Adrenal gland (tissue), 12 donors: ENCODE measurements around the gene ATP5PD. TPM values are rescaled to one million over a fixed set of nuclear protein-coding genes. Genes with fewer than 3 reads are reported as not detected.

Experiments
- DNase-seq, 7 donors: peaks; one replicate each; pipeline ENCODE4 v3.0.0-alpha.2; 2019 to 2020
- H3K27ac ChIP-seq, 5 donors: fragments of 200-600 bp; sonication (generic) in 4 of 5; 1 replicate in 3 of 5; 2 replicates in 2 of 5; pipeline versions ENCODE4 v1.5.1 to v1.8.0; 2016 to 2020; ENCODE audit warnings: mild to moderate bottlenecking in 1 of 5
- H3K27me3 ChIP-seq: fragments of 200-600 bp; 2 replicates; pipeline ENCODE4 v1.8.0; 2021
- H3K36me3 ChIP-seq, 2 donors: fragments of 200-600 bp; replicated peaks in 1 of 2; 1 replicate in 1 of 2; 2 replicates in 1 of 2; pipeline versions ENCODE4 v1.5.1 to v1.8.0; 2018 to 2022
- H3K4me1 ChIP-seq, 2 donors: fragments of 200-600 bp; replicated peaks in 1 of 2; 1 replicate in 1 of 2; 2 replicates in 1 of 2; pipeline versions ENCODE4 v1.5.1 to v1.8.0; 2018 to 2021
- H3K4me3 ChIP-seq, 4 donors: fragments of 200-600 bp; sonication (generic) in 3 of 4; one replicate each; pipeline ENCODE4 v1.5.1; 2016 to 2018
- H3K9me3 ChIP-seq, 3 donors: fragments of 200-600 bp; sonication (generic) in 1 of 3; replicated peaks in 1 of 3; 1 replicate in 2 of 3; 2 replicates in 1 of 3; pipeline versions ENCODE4 v1.5.1 to v1.8.0; 2016 to 2021
- POLR2A ChIP-seq, 2 donors: fragments of 450-650 bp; IDR thresholded peaks; one replicate each; pipeline ENCODE4 v1.6.1; 2017; ENCODE audit warnings: antibody characterized with exemption in 2 of 2, mild to moderate bottlenecking in 2 of 2, moderate library complexity in 1 of 2
- WGBS, 4 donors: extraction: QIAGEN DNeasy Blood & Tissue Kit in 2 of 4; methylation state at CpG; one replicate each; pipeline versions ENCODE4 v1.1.5 to v1.1.7; 2013 to 2017; 5-methylcytosine and 5-hydroxymethylcytosine counted together
- intact Hi-C, 2 donors: fragments of 100-400 bp; cut with DNase I; formaldehyde crosslinking; loops; one replicate each; pipeline versions ENCODE4 v1.14.1 to v1.15.0; 2022 to 2023
- polyA plus RNA-seq, 3 donors: library from polyadenylated mRNA; stranded (reverse); fragments of 200-250 nt in 2 of 3; fragments of 350-450 nt in 1 of 3; fragmentation: Illumina TruSeq in 1 of 3; extraction: RNeasy Lipid Tissue Mini Kit (QIAGEN cat#74804) in 1 of 3; gene quantifications; one replicate each; pipeline ENCODE4 v1.2.3, GENCODE V29; 2013 to 2014
- total RNA-seq, 9 donors: library from RNA; depleted of rRNA in 4 of 9; stranded (reverse); fragments of >200 nt in 4 of 9; fragments of 120-200 nt in 1 of 9; fragmentation: NEBNext Ultra II Directional in 1 of 9; extraction: Animal tissue kit (Norgen Biotek cat#: 25700) in 1 of 9; gene quantifications; one replicate each; pipeline versions ENCODE4 v1.1.0 to v1.2.4, GENCODE V29; 2013 to 2023
- TF ChIP-seq, protein P1 (sequence below), 6 experiments: fragments of 450-650 bp in 4 of 6; fragments of 200-600 bp in 2 of 6; sonication (generic) in 1 of 6; IDR thresholded peaks; 1 replicate in 5 of 6; 2 replicates in 1 of 6; pipeline versions ENCODE4 v1.5.1 to v1.8.0; 2016 to 2021; ENCODE audit warnings: antibody characterized with exemption in 6 of 6, mild to moderate bottlenecking in 2 of 6, moderate library complexity in 1 of 6
- donor health status: healthy with polysubstance abuse.
- donor health status: Bipolar disorder and iron deficiency.
- donor health status: DM: yes; HTN: yes; CAD: no.
- donor health status: DM: no; HTN: no; CAD: no.
- donor health status: DM: no; HTN: no; CAD: no.
- donor health status: DM: yes; HTN: yes; CAD: no.

The ATP5PD gene
- total and polyA plus RNA-seq, 12 donors: 215 to 826 (median 308) TPM

DNA sequence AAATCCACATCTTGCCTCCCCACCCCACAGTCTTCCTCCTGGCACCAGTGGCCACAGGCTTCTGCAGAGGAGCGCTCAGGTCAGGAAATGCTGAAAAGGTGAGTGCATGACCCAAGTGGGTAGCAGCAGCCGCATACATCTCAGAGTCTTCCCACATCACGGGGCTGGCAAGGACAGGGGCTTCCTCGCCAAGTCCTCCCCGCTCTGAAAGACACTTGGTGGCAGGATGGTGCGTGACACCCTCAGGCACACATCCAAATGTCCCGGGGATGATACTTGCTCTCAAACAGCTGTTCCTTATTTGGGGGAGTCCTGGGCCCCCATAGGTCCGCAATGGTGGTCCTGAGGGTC, 32.2 kb upstream of the ATP5PD start:
- no peak overlapping the region for H3K27ac ChIP-seq
- peaks cover 14 to 30% of the 10 kb centered on the region in 2 donors for H3K4me1 ChIP-seq
- H3K4me3 ChIP-seq: no peak overlapping the region
- intact Hi-C loops: no loop called here
- DNase-seq: no peak
- no peaks in the 10 kb centered on the region for H3K36me3 ChIP-seq
- H3K27me3 ChIP-seq: no peaks in the 10 kb centered on the region
- TF ChIP-seq, protein P1, sequence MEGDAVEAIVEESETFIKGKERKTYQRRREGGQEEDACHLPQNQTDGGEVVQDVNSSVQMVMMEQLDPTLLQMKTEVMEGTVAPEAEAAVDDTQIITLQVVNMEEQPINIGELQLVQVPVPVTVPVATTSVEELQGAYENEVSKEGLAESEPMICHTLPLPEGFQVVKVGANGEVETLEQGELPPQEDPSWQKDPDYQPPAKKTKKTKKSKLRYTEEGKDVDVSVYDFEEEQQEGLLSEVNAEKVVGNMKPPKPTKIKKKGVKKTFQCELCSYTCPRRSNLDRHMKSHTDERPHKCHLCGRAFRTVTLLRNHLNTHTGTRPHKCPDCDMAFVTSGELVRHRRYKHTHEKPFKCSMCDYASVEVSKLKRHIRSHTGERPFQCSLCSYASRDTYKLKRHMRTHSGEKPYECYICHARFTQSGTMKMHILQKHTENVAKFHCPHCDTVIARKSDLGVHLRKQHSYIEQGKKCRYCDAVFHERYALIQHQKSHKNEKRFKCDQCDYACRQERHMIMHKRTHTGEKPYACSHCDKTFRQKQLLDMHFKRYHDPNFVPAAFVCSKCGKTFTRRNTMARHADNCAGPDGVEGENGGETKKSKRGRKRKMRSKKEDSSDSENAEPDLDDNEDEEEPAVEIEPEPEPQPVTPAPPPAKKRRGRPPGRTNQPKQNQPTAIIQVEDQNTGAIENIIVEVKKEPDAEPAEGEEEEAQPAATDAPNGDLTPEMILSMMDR (IDR thresholded peaks at IDR 0.05): no peak
- no peak for TF ChIP-seq POLR2A (IDR thresholded peaks at IDR 0.05)
- 49 to 65% (median 57%) methylated on average over 7 to 8 of the region's 8 CpGs for WGBS, 4 donors
- H3K9me3 ChIP-seq: no peaks in the 10 kb centered on the region

DNA sequence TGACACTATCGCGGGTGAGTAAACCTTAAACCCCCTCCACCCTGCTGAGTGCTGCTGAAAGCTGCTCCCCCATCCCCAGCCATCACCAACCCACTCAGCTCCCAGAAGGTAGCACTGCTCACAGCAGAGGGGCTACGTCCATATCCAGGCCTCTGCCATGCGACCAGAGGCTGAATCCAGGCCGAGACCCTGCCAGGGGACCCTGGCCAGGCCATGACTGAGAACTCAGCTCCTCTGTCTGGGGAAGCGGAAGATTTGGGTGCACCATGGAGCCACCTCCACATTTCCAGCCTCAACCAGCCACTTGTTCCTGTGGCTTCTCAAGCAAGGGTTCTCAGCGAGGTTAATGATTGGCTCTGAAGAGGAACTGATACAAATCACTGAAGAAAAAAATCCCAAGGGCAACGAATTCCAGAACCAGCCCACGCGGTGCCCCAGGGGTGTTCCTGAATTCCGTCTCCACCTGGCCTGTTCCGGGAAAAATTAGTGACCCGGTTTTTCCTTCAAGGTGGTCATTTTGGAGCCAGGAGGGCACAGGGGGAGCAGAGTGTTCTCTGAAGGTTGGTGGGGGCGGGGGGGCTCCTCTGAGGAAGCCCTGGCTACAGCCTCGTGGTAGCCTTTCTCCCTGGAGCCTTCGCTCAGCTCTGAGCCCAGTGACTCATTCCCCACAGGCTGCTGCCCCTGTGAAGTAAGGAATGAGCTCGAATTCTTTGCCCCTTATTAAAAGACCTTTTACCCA, 31.7 kb upstream of the ATP5PD start:
- Histone ChIP-seq H3K4me3 (no peak overlapping the region), H3K4me1 (peaks cover 14 to 34% of the 10 kb centered on the region in 2 donors), H3K27ac (peak overlapping the region in 2 of 5 donors; percentile 0 to 8), H3K9me3 (no peaks in the 10 kb centered on the region), H3K36me3 (no peaks in the 10 kb centered on the region), H3K27me3 (no peaks in the 10 kb centered on the region)
- no peak for TF ChIP-seq POLR2A (IDR thresholded peaks at IDR 0.05)
- TF ChIP-seq, protein P1 (IDR thresholded peaks at IDR 0.05): no peak
- 28 to 54% (median 48%) methylated on average over 12 to 17 of the region's 17 CpGs for WGBS, 4 donors
- intact Hi-C loops: no loop called here
- DNase-seq: peak in 5 of 7 donors; percentile 44 to 63 (median 47)

GRCh38 chr17:75077496-75078283, 30.9 kb upstream of the ATP5PD start:
- WGBS, 4 donors: 3 to 29% (median 5%) methylated on average over 6 to 51 of the region's 53 CpGs
- H3K27me3 ChIP-seq: no peaks in the 10 kb centered on the region
- peak overlapping the region in 2 of 5 donors; percentile 8 to 47 for H3K27ac ChIP-seq
- no peaks in the 10 kb centered on the region for H3K9me3 ChIP-seq
- H3K36me3 ChIP-seq: no peaks in the 10 kb centered on the region
- H3K4me3 ChIP-seq: peak overlapping the region in 1 of 4 donors; percentile 50
- TF ChIP-seq, protein P1 (IDR thresholded peaks at IDR 0.05): peak in 2 of 6 experiments; percentile 8 to 12
- TF ChIP-seq POLR2A (IDR thresholded peaks at IDR 0.05): no peak
- peak; percentile 63 to 84 (median 77) for DNase-seq
- peaks cover 14 to 38% of the 10 kb centered on the region in 2 donors for H3K4me1 ChIP-seq
- intact Hi-C loops: no loop called here

DNA sequence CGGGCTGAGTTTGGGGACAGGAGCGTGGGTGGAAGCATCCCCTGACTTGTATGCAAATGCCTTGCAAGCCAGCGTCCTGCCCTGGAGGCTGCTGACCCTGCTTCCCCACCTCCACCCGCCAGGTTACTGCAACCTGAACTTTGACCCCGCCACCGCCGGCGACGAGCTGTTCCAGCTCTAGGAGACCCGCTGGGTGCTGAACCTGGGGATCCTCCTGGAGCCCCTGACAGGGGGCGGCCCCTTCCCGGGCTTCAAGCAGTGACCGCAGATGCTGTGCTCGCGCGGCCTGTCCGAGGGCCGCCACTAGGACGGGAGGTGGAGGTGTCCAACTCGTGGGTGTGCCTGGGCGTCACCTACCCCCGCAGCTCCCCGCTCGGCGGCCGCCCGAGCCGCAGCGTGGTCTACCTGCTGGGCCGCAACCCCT, 30.3 kb upstream of the ATP5PD start:
- intact Hi-C loops: no loop called here
- peak overlapping the region in 1 of 5 donors; percentile 47 for H3K27ac ChIP-seq
- peaks cover 14 to 38% of the 10 kb centered on the region in 2 donors for H3K4me1 ChIP-seq
- 44 to 92% (median 48%) methylated on average over 4 to 30 of the region's 30 CpGs for WGBS, 4 donors
- no peaks in the 10 kb centered on the region for H3K36me3 ChIP-seq
- H3K4me3 ChIP-seq: peak overlapping the region in 1 of 4 donors; percentile 50
- no peak for DNase-seq
- H3K9me3 ChIP-seq: no peaks in the 10 kb centered on the region
- TF ChIP-seq, protein P1 (IDR thresholded peaks at IDR 0.05): no peak
- TF ChIP-seq POLR2A (IDR thresholded peaks at IDR 0.05): no peak
- no peaks in the 10 kb centered on the region for H3K27me3 ChIP-seq
